SK-N-SH treated with all-trans-retinoic acid at 6 μM for 48 hours (cell line): ENCODE measurements around the gene TAS2R46.
"Not testable (repeated sequence)": the region's sequence is repeated elsewhere in the genome, so short reads cannot be mapped to it uniquely, and the experiment has no call there.

Source experiments
- ATAC-seq: fragments of 200-7000 bp; cut with Tn5 transposase; 3 replicates; pipeline ENCODE4 v1.9.1; 2020; ENCODE audit warnings: mild to moderate bottlenecking, moderate library complexity
- BACH2 ChIP-seq: fragments of 250-450 bp; sonication (Bioruptor Pico); IDR thresholded peaks from 2 replicates; pipeline ENCODE4 v1.9.0; 2021; ENCODE audit warnings: mild to moderate bottlenecking, borderline replicate concordance
- CSDC2 ChIP-seq: fragments of 250-450 bp; sonication (Bioruptor Pico); IDR thresholded peaks from 2 replicates; pipeline ENCODE4 v1.5.0; 2020; ENCODE audit warnings: mild to moderate bottlenecking, moderate library complexity
- ESRRG ChIP-seq: fragments of 250-450 bp; sonication (Bioruptor Pico); IDR thresholded peaks from 2 replicates; pipeline ENCODE4 v1.6.1; 2021; ENCODE audit warnings: mild to moderate bottlenecking
- GLIS3 ChIP-seq: fragments of 250-450 bp; sonication (Bioruptor Pico); IDR thresholded peaks from 2 replicates; pipeline ENCODE4 v1.5.0; 2020; ENCODE audit warnings: mild to moderate bottlenecking, moderate library complexity
- ISL1 ChIP-seq: fragments of 250-450 bp; sonication (Bioruptor Pico); IDR thresholded peaks from 2 replicates; pipeline ENCODE4 v2.1.2; 2022; ENCODE audit warnings: mild to moderate bottlenecking, moderate library complexity
- OSR1 ChIP-seq: fragments of 250-450 bp; sonication (Bioruptor Pico); IDR thresholded peaks from 2 replicates; pipeline ENCODE4 v1.8.0; 2022; ENCODE audit warnings: moderate library complexity, mild to moderate bottlenecking, inconsistent platforms
- PPARA ChIP-seq: fragments of 250-450 bp; sonication (Bioruptor Pico); IDR thresholded peaks from 2 replicates; pipeline ENCODE4 v1.5.0; 2020; ENCODE audit warnings: mild to moderate bottlenecking, borderline replicate concordance
- RARB ChIP-seq: fragments of 250-450 bp; sonication (Bioruptor Pico); IDR thresholded peaks from 2 replicates; pipeline ENCODE4 v1.8.0; 2021; ENCODE audit warnings: mild to moderate bottlenecking, moderate library complexity
- SNAI2 ChIP-seq: fragments of 250-450 bp; sonication (Bioruptor Pico); IDR thresholded peaks from 2 replicates; pipeline ENCODE4 v1.5.0; 2020; ENCODE audit warnings: mild to moderate bottlenecking, moderate library complexity
- TOX ChIP-seq: fragments of 250-450 bp; sonication (Bioruptor Pico); IDR thresholded peaks from 2 replicates; pipeline ENCODE4 v1.8.0; 2021; ENCODE audit warnings: mild to moderate bottlenecking, moderate library complexity, borderline replicate concordance
- ZC3H10 ChIP-seq: fragments of 250-450 bp; sonication (Bioruptor Pico); IDR thresholded peaks from 2 replicates; pipeline ENCODE4 v1.5.1; 2021; ENCODE audit warnings: mild to moderate bottlenecking, moderate library complexity
- ZFP3 ChIP-seq: fragments of 250-450 bp; sonication (Bioruptor Pico); IDR thresholded peaks from 2 replicates; pipeline ENCODE4 v1.5.0; 2020; ENCODE audit warnings: mild to moderate bottlenecking, moderate library complexity
- ZFP30 ChIP-seq: fragments of 450-650 bp; formaldehyde crosslinking; IDR thresholded peaks from 2 replicates; pipeline ENCODE4 v1.5.0; 2022; ENCODE audit warnings: mild to moderate bottlenecking, moderate library complexity
- ZNF565 ChIP-seq: fragments of 450-650 bp; formaldehyde crosslinking; conservative IDR thresholded peaks from 2 replicates; pipeline ENCODE4 v1.5.0; 2020; ENCODE audit warnings: low read depth, mild to moderate bottlenecking, moderate library complexity
- ZNF70 ChIP-seq: fragments of 450-650 bp; formaldehyde crosslinking; IDR thresholded peaks from 2 replicates; pipeline ENCODE4 v1.5.0; 2020; ENCODE audit warnings: mild to moderate bottlenecking, moderate library complexity
- TF ChIP-seq, protein P1 (sequence below): fragments of 250-450 bp; sonication (Bioruptor Pico); IDR thresholded peaks from 2 replicates; pipeline ENCODE4 v1.5.1; 2020; ENCODE audit warnings: low read depth, mild to moderate bottlenecking, moderate library complexity
- TF ChIP-seq, protein P2 (sequence below): fragments of 250-450 bp; sonication (Bioruptor Pico); IDR thresholded peaks from 2 replicates; pipeline ENCODE4 v1.8.0; 2021; ENCODE audit warnings: low read depth, mild to moderate bottlenecking, moderate library complexity, borderline replicate concordance
- TF ChIP-seq, protein P3 (sequence below): fragments of 250-450 bp; sonication (Bioruptor Pico); IDR thresholded peaks from 2 replicates; pipeline ENCODE4 v1.5.0; 2020; ENCODE audit warnings: mild to moderate bottlenecking, moderate library complexity
- TF ChIP-seq, protein P4 (sequence below): fragments of 250-450 bp; sonication (Bioruptor Pico); IDR thresholded peaks from 2 replicates; pipeline ENCODE4 v1.8.0; 2020; ENCODE audit warnings: mild to moderate bottlenecking, moderate library complexity, borderline replicate concordance

Gene TAS2R46

DNA sequence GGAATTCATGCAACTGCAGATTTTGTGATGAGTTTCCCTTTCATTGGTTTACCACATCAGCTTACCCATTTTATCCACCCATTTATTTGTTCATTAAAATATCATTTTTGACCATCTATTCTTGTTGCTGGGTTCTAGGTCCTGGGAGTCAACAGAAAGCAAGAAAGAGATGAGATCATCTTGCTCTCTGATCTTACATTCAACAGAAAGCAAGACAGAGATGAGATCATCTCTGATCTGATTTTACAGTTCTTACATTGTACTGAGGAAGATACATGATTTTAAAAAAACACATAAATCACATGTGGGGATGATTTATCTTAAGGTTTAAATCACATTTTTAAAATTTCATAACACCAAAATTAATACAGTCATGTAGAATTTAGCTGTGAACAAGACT lies 2.3 kb downstream of the TAS2R46 start:
- ATAC-seq = no peak
- TF ChIP-seq, protein P1, sequence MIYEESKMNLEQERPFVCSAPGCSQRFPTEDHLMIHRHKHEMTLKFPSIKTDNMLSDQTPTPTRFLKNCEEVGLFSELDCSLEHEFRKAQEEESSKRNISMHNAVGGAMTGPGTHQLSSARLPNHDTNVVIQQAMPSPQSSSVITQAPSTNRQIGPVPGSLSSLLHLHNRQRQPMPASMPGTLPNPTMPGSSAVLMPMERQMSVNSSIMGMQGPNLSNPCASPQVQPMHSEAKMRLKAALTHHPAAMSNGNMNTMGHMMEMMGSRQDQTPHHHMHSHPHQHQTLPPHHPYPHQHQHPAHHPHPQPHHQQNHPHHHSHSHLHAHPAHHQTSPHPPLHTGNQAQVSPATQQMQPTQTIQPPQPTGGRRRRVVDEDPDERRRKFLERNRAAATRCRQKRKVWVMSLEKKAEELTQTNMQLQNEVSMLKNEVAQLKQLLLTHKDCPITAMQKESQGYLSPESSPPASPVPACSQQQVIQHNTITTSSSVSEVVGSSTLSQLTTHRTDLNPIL (CRISPR knock-in tag) = peak; percentile 22; the same call in 1 of the 2 replicates
- no peak for TF ChIP-seq CSDC2 (CRISPR knock-in tag)

DNA sequence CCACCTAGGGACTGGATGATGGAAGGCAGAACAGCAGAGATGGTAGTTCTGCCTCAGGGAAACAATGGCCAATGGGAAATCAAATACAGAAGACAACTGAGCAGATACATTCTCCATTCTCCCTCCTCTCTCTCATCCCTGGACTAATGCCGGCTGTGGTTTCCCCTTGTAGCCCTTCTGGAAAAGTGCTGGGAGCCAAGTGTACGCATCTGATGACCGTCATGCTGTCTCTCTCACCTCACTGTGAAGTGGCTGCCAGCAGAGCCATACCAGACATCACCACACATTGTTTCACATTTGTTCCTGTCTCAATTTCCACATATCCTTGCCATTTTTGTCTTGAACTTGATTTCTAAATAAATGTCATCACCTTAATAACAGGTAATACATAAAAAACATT lies 3.1 kb downstream of the TAS2R46 start:
- TF ChIP-seq ZNF565 (CRISPR knock-in tag) (no peak), ZC3H10 (CRISPR knock-in tag) (no peak), ZFP3 (CRISPR knock-in tag) (no peak), BACH2 (CRISPR knock-in tag) (no peak), ZNF70 (CRISPR knock-in tag) (no peak)
- TF ChIP-seq, protein P2, sequence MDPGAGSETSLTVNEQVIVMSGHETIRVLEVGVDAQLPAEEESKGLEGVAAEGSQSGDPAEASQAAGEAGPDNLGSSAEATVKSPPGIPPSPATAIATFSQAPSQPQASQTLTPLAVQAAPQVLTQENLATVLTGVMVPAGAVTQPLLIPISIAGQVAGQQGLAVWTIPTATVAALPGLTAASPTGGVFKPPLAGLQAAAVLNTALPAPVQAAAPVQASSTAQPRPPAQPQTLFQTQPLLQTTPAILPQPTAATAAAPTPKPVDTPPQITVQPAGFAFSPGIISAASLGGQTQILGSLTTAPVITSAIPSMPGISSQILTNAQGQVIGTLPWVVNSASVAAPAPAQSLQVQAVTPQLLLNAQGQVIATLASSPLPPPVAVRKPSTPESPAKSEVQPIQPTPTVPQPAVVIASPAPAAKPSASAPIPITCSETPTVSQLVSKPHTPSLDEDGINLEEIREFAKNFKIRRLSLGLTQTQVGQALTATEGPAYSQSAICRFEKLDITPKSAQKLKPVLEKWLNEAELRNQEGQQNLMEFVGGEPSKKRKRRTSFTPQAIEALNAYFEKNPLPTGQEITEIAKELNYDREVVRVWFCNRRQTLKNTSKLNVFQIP (CRISPR knock-in tag) = no peak
- ATAC-seq = no peak

DNA sequence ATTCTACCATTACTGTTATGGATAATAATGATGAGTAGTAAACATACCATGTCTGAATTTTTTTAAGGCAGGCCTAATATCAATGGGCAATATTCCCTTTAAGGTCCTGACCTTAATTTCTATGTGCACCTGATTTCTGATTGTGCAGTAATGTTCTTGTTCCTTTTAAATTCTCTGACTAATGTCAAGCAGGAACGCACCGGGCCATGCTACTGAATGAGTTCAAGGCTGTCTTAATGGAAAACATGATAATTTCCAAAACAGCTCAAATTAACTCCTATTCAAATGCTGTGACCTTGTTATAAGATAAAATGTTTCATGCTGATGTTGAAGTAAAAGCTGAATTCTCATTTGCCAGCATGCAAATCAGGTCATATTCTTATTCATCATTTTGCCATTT lies 6.8 kb downstream of the TAS2R46 start:
- TF ChIP-seq ZFP3 (CRISPR knock-in tag) (no peak), CSDC2 (CRISPR knock-in tag) (no peak), ESRRG (CRISPR knock-in tag) (no peak), OSR1 (CRISPR knock-in tag) (no peak), ZC3H10 (CRISPR knock-in tag) (no peak), GLIS3 (CRISPR knock-in tag) (no peak), SNAI2 (CRISPR knock-in tag) (no peak), ZNF70 (CRISPR knock-in tag) (no peak), ZNF565 (CRISPR knock-in tag) (no peak), RARB (CRISPR knock-in tag) (no peak), ISL1 (no peak), TOX (CRISPR knock-in tag) (no peak), PPARA (no peak), ZFP30 (CRISPR knock-in tag) (no peak)
- TF ChIP-seq, protein P2 (CRISPR knock-in tag) = no peak
- TF ChIP-seq, protein P3, sequence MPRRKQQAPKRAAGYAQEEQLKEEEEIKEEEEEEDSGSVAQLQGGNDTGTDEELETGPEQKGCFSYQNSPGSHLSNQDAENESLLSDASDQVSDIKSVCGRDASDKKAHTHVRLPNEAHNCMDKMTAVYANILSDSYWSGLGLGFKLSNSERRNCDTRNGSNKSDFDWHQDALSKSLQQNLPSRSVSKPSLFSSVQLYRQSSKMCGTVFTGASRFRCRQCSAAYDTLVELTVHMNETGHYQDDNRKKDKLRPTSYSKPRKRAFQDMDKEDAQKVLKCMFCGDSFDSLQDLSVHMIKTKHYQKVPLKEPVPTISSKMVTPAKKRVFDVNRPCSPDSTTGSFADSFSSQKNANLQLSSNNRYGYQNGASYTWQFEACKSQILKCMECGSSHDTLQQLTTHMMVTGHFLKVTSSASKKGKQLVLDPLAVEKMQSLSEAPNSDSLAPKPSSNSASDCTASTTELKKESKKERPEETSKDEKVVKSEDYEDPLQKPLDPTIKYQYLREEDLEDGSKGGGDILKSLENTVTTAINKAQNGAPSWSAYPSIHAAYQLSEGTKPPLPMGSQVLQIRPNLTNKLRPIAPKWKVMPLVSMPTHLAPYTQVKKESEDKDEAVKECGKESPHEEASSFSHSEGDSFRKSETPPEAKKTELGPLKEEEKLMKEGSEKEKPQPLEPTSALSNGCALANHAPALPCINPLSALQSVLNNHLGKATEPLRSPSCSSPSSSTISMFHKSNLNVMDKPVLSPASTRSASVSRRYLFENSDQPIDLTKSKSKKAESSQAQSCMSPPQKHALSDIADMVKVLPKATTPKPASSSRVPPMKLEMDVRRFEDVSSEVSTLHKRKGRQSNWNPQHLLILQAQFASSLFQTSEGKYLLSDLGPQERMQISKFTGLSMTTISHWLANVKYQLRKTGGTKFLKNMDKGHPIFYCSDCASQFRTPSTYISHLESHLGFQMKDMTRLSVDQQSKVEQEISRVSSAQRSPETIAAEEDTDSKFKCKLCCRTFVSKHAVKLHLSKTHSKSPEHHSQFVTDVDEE = no peak
- TF ChIP-seq, all 23 proteins: peak for 0
- ATAC-seq = no peak

DNA sequence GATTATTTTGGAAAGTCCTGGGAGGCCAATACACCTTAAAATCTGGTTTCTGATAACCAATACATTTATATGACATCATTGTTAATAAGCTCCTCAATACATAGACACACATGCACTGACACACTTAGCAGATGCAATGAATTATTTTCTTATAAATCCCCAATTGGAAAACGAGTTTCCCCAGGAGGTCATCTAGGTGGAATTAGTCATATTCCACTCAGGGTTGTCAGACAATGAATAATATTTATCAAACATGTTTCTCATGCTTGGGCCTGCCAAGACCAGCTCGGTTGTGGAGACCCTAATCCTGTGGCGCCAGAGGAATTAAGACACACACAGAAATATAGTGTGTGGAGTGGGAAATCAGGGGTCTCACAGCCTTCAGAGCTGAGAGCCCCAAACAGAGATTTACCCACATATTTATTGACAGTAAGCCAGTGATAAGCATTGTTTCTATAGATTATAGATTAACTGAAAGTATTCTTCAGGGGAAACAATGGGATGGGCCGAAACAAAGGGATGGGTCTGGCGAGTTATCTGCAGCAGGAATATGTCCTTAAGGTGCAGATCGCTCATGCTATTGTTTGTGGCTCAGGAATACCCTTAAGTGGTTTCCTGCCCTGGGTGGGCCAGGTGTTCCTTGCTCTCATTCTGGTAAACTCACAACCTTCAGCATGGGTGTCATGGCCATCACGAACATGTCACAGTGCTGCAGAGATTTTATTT lies 12.1 kb downstream of the TAS2R46 start:
- ATAC-seq = not testable (repeated sequence)

DNA sequence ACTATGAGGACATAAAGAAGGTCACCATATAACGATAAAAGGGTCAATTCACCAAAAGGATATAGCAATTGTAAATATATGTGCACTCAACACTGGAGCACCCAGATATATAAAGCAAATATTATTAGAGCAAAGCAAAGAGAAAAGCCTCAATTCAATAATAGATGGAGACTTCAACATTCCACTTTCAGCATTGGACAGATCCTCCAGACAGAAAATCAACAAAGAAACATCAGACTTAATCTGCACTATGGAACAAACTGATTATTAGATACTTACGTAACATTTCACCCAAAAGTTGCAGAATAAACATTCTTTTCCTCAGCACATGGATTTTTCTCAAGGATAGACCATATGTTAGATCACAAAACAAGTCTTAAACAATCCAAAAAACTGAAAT lies 20.7 kb downstream of the TAS2R46 start:
- ATAC-seq = not testable (repeated sequence)

DNA sequence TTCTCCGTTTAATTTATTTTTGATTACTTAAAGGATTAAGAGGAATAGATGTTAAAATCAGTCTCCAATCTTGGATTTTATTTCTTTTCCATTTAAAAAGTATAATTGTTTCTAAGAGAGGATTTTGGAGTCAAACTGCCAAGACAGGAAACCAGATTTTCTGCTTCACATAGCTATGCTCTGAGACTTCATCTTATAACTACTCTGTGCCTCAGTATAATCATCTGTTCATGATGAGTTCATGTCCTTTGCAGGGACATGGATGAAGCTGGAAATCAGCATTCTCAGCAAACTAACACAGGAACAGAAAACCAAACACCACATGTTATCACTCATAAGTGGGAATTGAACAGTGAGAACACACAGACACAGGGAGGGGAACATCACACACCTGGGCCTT lies 21.9 kb downstream of the TAS2R46 start:
- no peak for ATAC-seq
- TF ChIP-seq ZNF565 (CRISPR knock-in tag) (no peak), PPARA (no peak), RARB (CRISPR knock-in tag) (no peak)
- TF ChIP-seq, protein P4, sequence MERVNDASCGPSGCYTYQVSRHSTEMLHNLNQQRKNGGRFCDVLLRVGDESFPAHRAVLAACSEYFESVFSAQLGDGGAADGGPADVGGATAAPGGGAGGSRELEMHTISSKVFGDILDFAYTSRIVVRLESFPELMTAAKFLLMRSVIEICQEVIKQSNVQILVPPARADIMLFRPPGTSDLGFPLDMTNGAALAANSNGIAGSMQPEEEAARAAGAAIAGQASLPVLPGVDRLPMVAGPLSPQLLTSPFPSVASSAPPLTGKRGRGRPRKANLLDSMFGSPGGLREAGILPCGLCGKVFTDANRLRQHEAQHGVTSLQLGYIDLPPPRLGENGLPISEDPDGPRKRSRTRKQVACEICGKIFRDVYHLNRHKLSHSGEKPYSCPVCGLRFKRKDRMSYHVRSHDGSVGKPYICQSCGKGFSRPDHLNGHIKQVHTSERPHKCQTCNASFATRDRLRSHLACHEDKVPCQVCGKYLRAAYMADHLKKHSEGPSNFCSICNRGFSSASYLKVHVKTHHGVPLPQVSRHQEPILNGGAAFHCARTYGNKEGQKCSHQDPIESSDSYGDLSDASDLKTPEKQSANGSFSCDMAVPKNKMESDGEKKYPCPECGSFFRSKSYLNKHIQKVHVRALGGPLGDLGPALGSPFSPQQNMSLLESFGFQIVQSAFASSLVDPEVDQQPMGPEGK (CRISPR knock-in tag) = no peak
- TF ChIP-seq, protein P2 (CRISPR knock-in tag) = no peak
